Measurements from ENCODE around the gene TSC22D2. TPM values are rescaled to one million over a fixed set of nuclear protein-coding genes. Genes with fewer than 3 reads are reported as not detected.

The TSC22D2 gene
- total and polyA plus RNA-seq, 2 donors from 2014 or later, result 13.4 to 25.3 TPM

- intact Hi-C loops (cut with DNase I), result no loop called here
- Histone ChIP-seq H3K4me3 (ENCODE audit: low read length in 3 of 3) (no peak overlapping the region), H3K9me3 (ENCODE audit: control insufficient read depth in 2 of 3, insufficient read depth in 1 of 3, low read length in 3 of 3) (no peaks in the 10 kb centered on the region), H3K4me1 (ENCODE audit: control insufficient read depth in 2 of 3, insufficient read depth in 2 of 3, low read depth in 1 of 3, low read length in 3 of 3) (peaks cover 0 to 5% (median 0%) of the 10 kb centered on the region in 3 donors), H3K27ac (ENCODE audit: low read depth in 2 of 2, low read length in 2 of 2) (no peak overlapping the region), H3K27me3 (ENCODE audit: control insufficient read depth, insufficient read depth, low read length) (no peaks in the 10 kb centered on the region), H3K9ac (ENCODE audit: low read length in 3 of 3) (no peak overlapping the region), H3K36me3 (ENCODE audit: control insufficient read depth in 2 of 3, insufficient read depth in 3 of 3, low read length in 3 of 3) (no peaks in the 10 kb centered on the region)
- FAIRE-seq (no peak), DNase-seq (no peak)
- no peak for TF ChIP-seq CTCF (IDR thresholded peaks at IDR 0.05; ENCODE audit: borderline replicate concordance, extremely low read depth, insufficient read depth)
Measured at GRCh38 chr3:150367757-150368156, 40.3 kb upstream of the TSC22D2 start.

GRCh38 chr3:150370122-150370602 is 37.9 kb upstream of the TSC22D2 start:
- Histone ChIP-seq H3K27ac (ENCODE audit: low read depth in 2 of 2, low read length in 2 of 2) (peak overlapping the region; percentile 5 to 35), H3K36me3 (ENCODE audit: control insufficient read depth in 2 of 3, insufficient read depth in 3 of 3, low read length in 3 of 3) (no peaks in the 10 kb centered on the region), H3K4me3 (ENCODE audit: low read length in 3 of 3) (peak overlapping the region; percentile 36 to 64 (median 37)), H3K4me1 (ENCODE audit: control insufficient read depth in 2 of 3, insufficient read depth in 2 of 3, low read depth in 1 of 3, low read length in 3 of 3) (peaks cover 0 to 5% (median 0%) of the 10 kb centered on the region in 3 donors), H3K9ac (ENCODE audit: low read length in 3 of 3) (peak overlapping the region in 2 of 3 donors; percentile 4 to 31), H3K9me3 (ENCODE audit: control insufficient read depth in 2 of 3, insufficient read depth in 1 of 3, low read length in 3 of 3) (no peaks in the 10 kb centered on the region), H3K27me3 (ENCODE audit: control insufficient read depth, insufficient read depth, low read length) (no peaks in the 10 kb centered on the region)
- no peak for TF ChIP-seq CTCF (IDR thresholded peaks at IDR 0.05; ENCODE audit: borderline replicate concordance, extremely low read depth, insufficient read depth)
- intact Hi-C loops (cut with DNase I), result no loop called here
- FAIRE-seq (no peak), DNase-seq (peak in 3 of 5 donors; percentile 46 to 94 (median 73))

GRCh38 chr3:150370999-150371398 is 37.1 kb upstream of the TSC22D2 start:
- Histone ChIP-seq H3K4me1 (ENCODE audit: control insufficient read depth in 2 of 3, insufficient read depth in 2 of 3, low read depth in 1 of 3, low read length in 3 of 3) (peaks cover 0 to 5% (median 0%) of the 10 kb centered on the region in 3 donors), H3K9me3 (ENCODE audit: control insufficient read depth in 2 of 3, insufficient read depth in 1 of 3, low read length in 3 of 3) (no peaks in the 10 kb centered on the region), H3K9ac (ENCODE audit: low read length in 3 of 3) (peak overlapping the region; percentile 46 to 93 (median 57)), H3K27me3 (ENCODE audit: control insufficient read depth, insufficient read depth, low read length) (no peaks in the 10 kb centered on the region), H3K36me3 (ENCODE audit: control insufficient read depth in 2 of 3, insufficient read depth in 3 of 3, low read length in 3 of 3) (no peaks in the 10 kb centered on the region), H3K4me3 (ENCODE audit: low read length in 3 of 3) (peak overlapping the region in 2 of 3 donors; percentile 64 to 87), H3K27ac (ENCODE audit: low read depth in 2 of 2, low read length in 2 of 2) (peak overlapping the region; percentile 81 to 90)
- TF ChIP-seq CTCF (IDR thresholded peaks at IDR 0.05; ENCODE audit: borderline replicate concordance, extremely low read depth, insufficient read depth), result no peak
- intact Hi-C loops (cut with DNase I), result no loop called here
- DNase-seq (no peak), FAIRE-seq (no peak)
